Measurements from ENCODE around the gene ERGIC3. TPM values are rescaled to one million over a fixed set of nuclear protein-coding genes. Genes with fewer than 3 reads are reported as not detected.

ERGIC3 gene
- total and polyA plus RNA-seq, 2 of the 4 experiments (the other 2 are of a cell fraction): 434 to 438 TPM

GRCh38 chr20:35497780-35498189 lies 44.1 kb upstream of the ERGIC3 start:
- POLR2A ChIA-PET (ENCODE audit: unreplicated experiment): no interaction called here
- H3K36me3 ChIP-seq (ENCODE audit: control insufficient read depth, insufficient read depth, low read length): peaks cover 80% of the 10 kb centered on the region
- H2BK120ac ChIP-seq (ENCODE audit: low read depth, low read length): no peak overlapping the region
- no peaks in the 10 kb centered on the region for H3K4me1 ChIP-seq (ENCODE audit: control insufficient read depth, insufficient read depth, low read length)
- no peak overlapping the region for H2AK9ac ChIP-seq (replicated peaks; ENCODE audit: low read depth, low read length, poor library complexity)
- no peak overlapping the region for H3K4me2 ChIP-seq (ENCODE audit: low read depth, low read length)
- no peak overlapping the region for H3K4me3 ChIP-seq (ENCODE audit: insufficient read depth, low read depth, low read length)
- H3K9me3 ChIP-seq (ENCODE audit: control insufficient read depth, insufficient read depth, low read length): no peaks in the 10 kb centered on the region
- no peak overlapping the region for H3K14ac ChIP-seq (replicated peaks; ENCODE audit: low read depth, low read length)
- in situ Hi-C loops (cut with MboI; ENCODE audit: low sequenced_read_pairs): no loop called here
- no peak overlapping the region for H3K27ac ChIP-seq (ENCODE audit: insufficient read depth, low read length)
- H3K18ac ChIP-seq (ENCODE audit: low read depth, low read length): no peak overlapping the region
- no peak for TF ChIP-seq NFE2L2 (IDR thresholded peaks at IDR 0.05; ENCODE audit: low read depth, low read length)
- TF ChIP-seq POLR2A (IDR thresholded peaks at IDR 0.05; ENCODE audit: low read depth, low read length): no peak
- TF ChIP-seq CTCF (conservative IDR thresholded peaks at IDR 0.05; ENCODE audit: low read depth, low read length): no peak
- no peak for TF ChIP-seq MAFK (IDR thresholded peaks at IDR 0.05; ENCODE audit: low read depth, low read length)
- no peak for TF ChIP-seq USF2 (IDR thresholded peaks at IDR 0.05; ENCODE audit: low read depth, low read length)
- TF ChIP-seq FOS (IDR thresholded peaks at IDR 0.05; ENCODE audit: low read depth, low read length): no peak
- no peak for TF ChIP-seq MAZ (IDR thresholded peaks at IDR 0.05; ENCODE audit: borderline replicate concordance, low read depth, low read length)
- TF ChIP-seq RCOR1 (IDR thresholded peaks at IDR 0.05; ENCODE audit: insufficient replicate concordance, low read length): no peak
- TF ChIP-seq RFX5 (IDR thresholded peaks at IDR 0.05; ENCODE audit: low read depth, low read length): no peak
- TF ChIP-seq RAD21 (IDR thresholded peaks at IDR 0.05; ENCODE audit: low read length): no peak
- no peak for TF ChIP-seq SMC3 (IDR thresholded peaks at IDR 0.05; ENCODE audit: low read depth, low read length)
- TF ChIP-seq CEBPB (IDR thresholded peaks at IDR 0.05; ENCODE audit: low read depth, low read length): no peak
- TF ChIP-seq CHD1 (IDR thresholded peaks at IDR 0.05; ENCODE audit: low read depth, low read length): no peak
- no peak for TF ChIP-seq ELK1 (IDR thresholded peaks at IDR 0.05; ENCODE audit: borderline replicate concordance, low read depth, low read length)
- TF ChIP-seq BHLHE40 (IDR thresholded peaks at IDR 0.05; ENCODE audit: low read depth, low read length): no peak
- no peak for TF ChIP-seq MXI1 (IDR thresholded peaks at IDR 0.05; ENCODE audit: borderline replicate concordance, low read depth, low read length)
- no peak overlapping the region for H3K4ac ChIP-seq (ENCODE audit: low read depth, low read length)
- H3K79me1 ChIP-seq (ENCODE audit: low read depth in 1 of 2, low read length in 2 of 2): no peaks in the 10 kb centered on the region
- H3K9ac ChIP-seq (ENCODE audit: low read depth, low read length): no peak overlapping the region
- no TSS peak for BruUV-seq (replicated peaks)
- H4K20me1 ChIP-seq (ENCODE audit: insufficient read depth, low read length): no peaks in the 10 kb centered on the region
- dilution Hi-C loops (cut with HindIII; ENCODE audit: low sequenced_read_pairs, unreplicated experiment): no loop called here
- intact Hi-C loops (cut with micrococcal nuclease): no loop called here
- H4K5ac ChIP-seq (ENCODE audit: low read depth, low read length): no peak overlapping the region
- no peak overlapping the region for H4K8ac ChIP-seq (ENCODE audit: low read depth in 2 of 2, low read length in 2 of 2)
- no peak overlapping the region for H3K56ac ChIP-seq (ENCODE audit: extremely low read depth, insufficient read depth, low read length)
- H3K27me3 ChIP-seq (ENCODE audit: control insufficient read depth, insufficient read depth, low read length): no peaks in the 10 kb centered on the region
- H2AFZ ChIP-seq (replicated peaks; ENCODE audit: low read length, poor library complexity): no peak overlapping the region
- 84% methylated on average over 5 of the region's 9 CpGs; no CpG with 5 or more reads in 1 of the 2 experiments for WGBS, 2 experiments (ENCODE audit: extremely low coverage in 2 of 2, insufficient read length in 1 of 2)
- H2BK5ac ChIP-seq (ENCODE audit: low read depth, low read length, poor library complexity, severe bottlenecking): no peak overlapping the region
- no peak overlapping the region for H2BK20ac ChIP-seq (ENCODE audit: low read depth, low read length)
- DNase-seq (no peak), ATAC-seq (ENCODE audit: low read depth) (no peak)
- CTCF ChIA-PET: no interaction called here
- no peak overlapping the region for H2AK5ac ChIP-seq (ENCODE audit: low read depth, low read length)
- H3K9me1 ChIP-seq (ENCODE audit: insufficient read depth, low read length): no peaks in the 10 kb centered on the region
- H4K91ac ChIP-seq (ENCODE audit: insufficient read depth, low read depth, low read length): no peak overlapping the region
- H3K23ac ChIP-seq (ENCODE audit: low read depth, low read length): no peak overlapping the region
- H2BK15ac ChIP-seq (ENCODE audit: low read depth, low read length): no peak overlapping the region

Measured in IMR-90 (cell line).